Skeletal muscle satellite cell (primary cell): ENCODE results near the gene TTC28.
A peak's percentile ranks its signal among the peaks of the same experiment; 100 is the strongest.

Experiments used
- H3K27me3 ChIP-seq: 2 replicates; pipeline ENCODE4 v1.7.0; 2013; ENCODE audit warnings: low read length; ENCODE audit not compliant: control insufficient read depth, insufficient read depth
- H3K36me3 ChIP-seq: 2 replicates; pipeline ENCODE4 v1.7.0; 2013; ENCODE audit warnings: mild to moderate bottlenecking, control low read depth, low read length; ENCODE audit not compliant: insufficient read depth
- H3K4me1 ChIP-seq: 2 replicates; pipeline ENCODE4 v1.7.0; 2013; ENCODE audit warnings: low read length; ENCODE audit not compliant: control insufficient read depth, insufficient read depth
- H3K4me2 ChIP-seq: 2 replicates; pipeline ENCODE4 v1.7.0; 2013; ENCODE audit warnings: mild to moderate bottlenecking, low read length
- H3K4me3 ChIP-seq: 2 replicates; pipeline ENCODE4 v1.7.0; 2013; ENCODE audit warnings: low read length
- H3K9ac ChIP-seq: 2 replicates; pipeline ENCODE4 v1.7.0; 2013; ENCODE audit warnings: mild to moderate bottlenecking, low read depth, low read length, moderate library complexity
- H3K9me3 ChIP-seq: replicated peaks from 2 replicates; pipeline ENCODE4 v1.7.0; 2013; ENCODE audit warnings: mild to moderate bottlenecking, control low read depth, low read length

The TTC28 gene

GRCh38 chr22:28147401-28147800 is 532.2 kb downstream of the TTC28 start:
- H3K27me3 ChIP-seq = no peaks in the 10 kb centered on the region
- H3K36me3 ChIP-seq = no peaks in the 10 kb centered on the region
- H3K9ac ChIP-seq = no peak overlapping the region
- no peak overlapping the region for H3K4me2 ChIP-seq
- H3K4me1 ChIP-seq = peaks cover 16% of the 10 kb centered on the region
- H3K9me3 ChIP-seq = no peaks in the 10 kb centered on the region
- no peak overlapping the region for H3K4me3 ChIP-seq

- Histone ChIP-seq H3K4me2 (no peak overlapping the region), H3K27me3 (no peaks in the 10 kb centered on the region), H3K9me3 (no peaks in the 10 kb centered on the region), H3K4me1 (peaks cover 21% of the 10 kb centered on the region), H3K36me3 (no peaks in the 10 kb centered on the region), H3K9ac (no peak overlapping the region), H3K4me3 (no peak overlapping the region)
Observed at GRCh38 chr22:28146401-28147314, 533.0 kb downstream of the TTC28 start.

- no peaks in the 10 kb centered on the region for H3K9me3 ChIP-seq
Observed at GRCh38 chr22:28143961-28144745, 535.5 kb downstream of the TTC28 start.

GRCh38 chr22:28143241-28143865 is 536.3 kb downstream of the TTC28 start:
- Histone ChIP-seq H3K4me1 (peaks cover 48% of the 10 kb centered on the region), H3K36me3 (no peaks in the 10 kb centered on the region), H3K9ac (peak overlapping the region; percentile 2), H3K27me3 (no peaks in the 10 kb centered on the region), H3K4me2 (peak overlapping the region; percentile 54), H3K4me3 (peak overlapping the region; percentile 26), H3K9me3 (no peaks in the 10 kb centered on the region)

More at GRCh38 chr22:28143961-28144745, 535.5 kb downstream of the TTC28 start:
- Histone ChIP-seq H3K9ac (no peak overlapping the region), H3K36me3 (no peaks in the 10 kb centered on the region), H3K4me1 (peaks cover 45% of the 10 kb centered on the region), H3K27me3 (no peaks in the 10 kb centered on the region), H3K4me3 (no peak overlapping the region), H3K4me2 (no peak overlapping the region)

GRCh38 chr22:28142361-28142961 is 537.2 kb downstream of the TTC28 start:
- H3K9me3 ChIP-seq = no peaks in the 10 kb centered on the region
- H3K9ac ChIP-seq = peak overlapping the region; percentile 68
- no peaks in the 10 kb centered on the region for H3K36me3 ChIP-seq
- peak overlapping the region; percentile 78 for H3K4me2 ChIP-seq
- H3K27me3 ChIP-seq = no peaks in the 10 kb centered on the region
- peak overlapping the region; percentile 46 for H3K4me3 ChIP-seq
- H3K4me1 ChIP-seq = peaks cover 48% of the 10 kb centered on the region

GRCh38 chr22:28141614-28142013 is 538.0 kb downstream of the TTC28 start:
- Histone ChIP-seq H3K9ac (peak overlapping the region; percentile 68), H3K9me3 (no peaks in the 10 kb centered on the region), H3K4me2 (peak overlapping the region; percentile 78), H3K27me3 (no peaks in the 10 kb centered on the region), H3K36me3 (no peaks in the 10 kb centered on the region), H3K4me1 (peaks cover 48% of the 10 kb centered on the region), H3K4me3 (peak overlapping the region; percentile 46)

GRCh38 chr22:28139961-28140360 is 539.7 kb downstream of the TTC28 start:
- Histone ChIP-seq H3K4me3 (no peak overlapping the region), H3K4me1 (peaks cover 48% of the 10 kb centered on the region), H3K27me3 (no peaks in the 10 kb centered on the region), H3K4me2 (peak overlapping the region; percentile 58), H3K9me3 (no peaks in the 10 kb centered on the region), H3K9ac (peak overlapping the region; percentile 46), H3K36me3 (no peaks in the 10 kb centered on the region)

- no peaks in the 10 kb centered on the region for H3K9me3 ChIP-seq
- no peaks in the 10 kb centered on the region for H3K27me3 ChIP-seq
- H3K36me3 ChIP-seq = no peaks in the 10 kb centered on the region
- H3K9ac ChIP-seq = peak overlapping the region; percentile 11
- H3K4me1 ChIP-seq = peaks cover 48% of the 10 kb centered on the region
- no peak overlapping the region for H3K4me3 ChIP-seq
- peak overlapping the region; percentile 29 for H3K4me2 ChIP-seq
Observed at GRCh38 chr22:28139516-28139915, 540.1 kb downstream of the TTC28 start.

- H3K4me3 ChIP-seq = no peak overlapping the region
- H3K27me3 ChIP-seq = no peaks in the 10 kb centered on the region
- no peak overlapping the region for H3K9ac ChIP-seq
- H3K4me2 ChIP-seq = no peak overlapping the region
- H3K9me3 ChIP-seq = no peaks in the 10 kb centered on the region
- peaks cover 30% of the 10 kb centered on the region for H3K4me1 ChIP-seq
- H3K36me3 ChIP-seq = no peaks in the 10 kb centered on the region
Observed at GRCh38 chr22:28137036-28137435, 542.6 kb downstream of the TTC28 start.

GRCh38 chr22:28132466-28132865 is 547.2 kb downstream of the TTC28 start:
- H3K36me3 ChIP-seq = no peaks in the 10 kb centered on the region
- H3K4me1 ChIP-seq = no peaks in the 10 kb centered on the region
- H3K9ac ChIP-seq = no peak overlapping the region
- no peaks in the 10 kb centered on the region for H3K27me3 ChIP-seq
- no peaks in the 10 kb centered on the region for H3K9me3 ChIP-seq
- no peak overlapping the region for H3K4me3 ChIP-seq
- H3K4me2 ChIP-seq = no peak overlapping the region
